Fibroblast of lung (primary cell): ENCODE results near the gene ZNF608. TPM values are rescaled to one million over a fixed set of nuclear protein-coding genes. Genes with fewer than 3 reads are reported as not detected.

Experiments used
- DNase-seq, 2 donors: peaks; one replicate each; pipeline versions ENCODE4 v3.0.0 to v3.0.0-alpha.2; 2010; ENCODE audit warnings: low read depth in 2 of 2
- H2AFZ ChIP-seq: 2 replicates; pipeline ENCODE4 v1.5.1; 2012; ENCODE audit warnings: low read length, control low read depth, inconsistent platforms
- H3K27ac ChIP-seq: 2 replicates; pipeline ENCODE4 v1.5.1; 2011; ENCODE audit warnings: low read length, control low read depth; ENCODE audit not compliant: insufficient read depth
- H3K27me3 ChIP-seq: 2 replicates; pipeline ENCODE4 v1.5.1; 2011; ENCODE audit warnings: mild to moderate bottlenecking, low read length; ENCODE audit not compliant: control insufficient read depth, insufficient read depth
- H3K36me3 ChIP-seq: 2 replicates; pipeline ENCODE4 v1.5.1; 2011; ENCODE audit warnings: low read length; ENCODE audit not compliant: control insufficient read depth, insufficient read depth
- H3K4me1 ChIP-seq: 2 replicates; pipeline ENCODE4 v1.5.1; 2011; ENCODE audit warnings: low read length; ENCODE audit not compliant: control insufficient read depth, insufficient read depth; ENCODE audit errors: extremely low read depth
- H3K4me2 ChIP-seq: 2 replicates; pipeline ENCODE4 v1.5.1; 2011; ENCODE audit warnings: low read length, control low read depth; ENCODE audit not compliant: insufficient read depth; ENCODE audit errors: extremely low read depth
- H3K4me3 ChIP-seq, 4 experiments: fragments of 200-600 bp in 1 of 4; sonication (generic) in 1 of 4; replicated peaks in 1 of 4; 2 replicates each; pipeline ENCODE4 v1.5.1; 2011 to 2016; ENCODE audit warnings: low read length in 4 of 4, low read depth in 3 of 4, mild to moderate bottlenecking in 3 of 4, control low read depth in 2 of 4, inconsistent platforms in 1 of 4, mixed read lengths in 1 of 4; ENCODE audit not compliant: insufficient read depth in 1 of 4; ENCODE audit errors: control extremely low read depth in 1 of 4
- H3K79me2 ChIP-seq: 2 replicates; pipeline ENCODE4 v1.5.1; 2012; ENCODE audit warnings: mild to moderate bottlenecking, low read length, inconsistent platforms; ENCODE audit not compliant: control insufficient read depth, insufficient read depth
- H3K9ac ChIP-seq: 2 replicates; pipeline ENCODE4 v1.5.1; 2011; ENCODE audit warnings: mild to moderate bottlenecking, low read length, control low read depth; ENCODE audit not compliant: insufficient read depth
- H3K9me3 ChIP-seq: 2 replicates; pipeline ENCODE4 v1.5.1; 2012; ENCODE audit warnings: low read depth, low read length; ENCODE audit not compliant: control insufficient read depth, insufficient read depth
- H4K20me1 ChIP-seq: 2 replicates; pipeline ENCODE4 v1.5.1; 2011; ENCODE audit warnings: low read length; ENCODE audit not compliant: control insufficient read depth, insufficient read depth; ENCODE audit errors: extremely low read depth
- CTCF ChIP-seq, 2 donors: IDR thresholded peaks in 1 of 2; conservative IDR thresholded peaks in 1 of 2; 1 replicate in 1 of 2; 2 replicates in 1 of 2; pipeline ENCODE4 v1.5.1; 2011 to 2012; ENCODE audit warnings: low read length in 2 of 2, control low read depth in 1 of 2, inconsistent platforms in 1 of 2, low read depth in 1 of 2, mild to moderate bottlenecking in 1 of 2
- EZH2 ChIP-seq: IDR thresholded peaks from 2 replicates; pipeline ENCODE4 v1.5.1; 2012; ENCODE audit warnings: low read length, control low read depth, mild to moderate bottlenecking; ENCODE audit errors: missing control alignments
- polyA plus RNA-seq, 2 donors: library from polyadenylated mRNA; depleted of rRNA in 1 of 2; stranded (reverse) in 1 of 2; unstranded in 1 of 2; fragments of >200 nt; gene quantifications; 2 replicates each; pipeline ENCODE4 v1.2.1, GENCODE V29; 2011 to 2012; ENCODE audit warnings: missing spikeins in 1 of 2
- total RNA-seq: library from RNA; depleted of rRNA; stranded (reverse); fragments of >200 nt; gene quantifications from 2 replicates; pipeline ENCODE4 v1.2.1, GENCODE V29; 2014

ZNF608 gene
- total and polyA plus RNA-seq, 2 donors (not counting 1 experiment from before 2014, with no cell fraction given) = 12.4 to 25.3 TPM

GRCh38 chr5:124789104-124789605 lies 42.7 kb upstream of the ZNF608 start:
- DNase-seq = no peak
- Histone ChIP-seq H3K4me3 (no peak overlapping the region), H3K27ac (no peak overlapping the region), H3K4me2 (no peak overlapping the region), H4K20me1 (no peaks in the 10 kb centered on the region), H2AFZ (no peak overlapping the region), H3K4me1 (no peaks in the 10 kb centered on the region), H3K9me3 (no peaks in the 10 kb centered on the region), H3K36me3 (no peaks in the 10 kb centered on the region), H3K27me3 (no peaks in the 10 kb centered on the region), H3K79me2 (no peaks in the 10 kb centered on the region), H3K9ac (no peak overlapping the region)
- TF ChIP-seq EZH2 (no peak), CTCF (conservative IDR thresholded peaks at IDR 0.05 in 1 of 2, IDR thresholded peaks at IDR 0.05 in 1 of 2; ENCODE audit: low read depth in 1 of 2, low read length in 2 of 2) (no peak)

- no peak overlapping the region for H2AFZ ChIP-seq
- H4K20me1 ChIP-seq = no peaks in the 10 kb centered on the region
- no peaks in the 10 kb centered on the region for H3K27me3 ChIP-seq
- H3K4me1 ChIP-seq = no peaks in the 10 kb centered on the region
- no peak overlapping the region for H3K9ac ChIP-seq
- H3K36me3 ChIP-seq = no peaks in the 10 kb centered on the region
- H3K27ac ChIP-seq = no peak overlapping the region
- no peak for TF ChIP-seq CTCF (conservative IDR thresholded peaks at IDR 0.05 in 1 of 2, IDR thresholded peaks at IDR 0.05 in 1 of 2; ENCODE audit: low read depth in 1 of 2, low read length in 2 of 2)
- no peak for TF ChIP-seq EZH2
- H3K9me3 ChIP-seq = no peaks in the 10 kb centered on the region
- H3K4me2 ChIP-seq = no peak overlapping the region
- peak; percentile 23 to 76 for DNase-seq
- H3K79me2 ChIP-seq = no peaks in the 10 kb centered on the region
- no peak overlapping the region for H3K4me3 ChIP-seq
Measured at GRCh38 chr5:124783794-124784193, 37.4 kb upstream of the ZNF608 start.

GRCh38 chr5:124783285-124783684 lies 36.8 kb upstream of the ZNF608 start:
- H3K27ac ChIP-seq = no peak overlapping the region
- no peak overlapping the region for H3K4me2 ChIP-seq
- no peaks in the 10 kb centered on the region for H3K4me1 ChIP-seq
- no peaks in the 10 kb centered on the region for H3K79me2 ChIP-seq
- no peaks in the 10 kb centered on the region for H4K20me1 ChIP-seq
- DNase-seq = no peak
- H2AFZ ChIP-seq = no peak overlapping the region
- no peaks in the 10 kb centered on the region for H3K9me3 ChIP-seq
- no peak for TF ChIP-seq EZH2
- TF ChIP-seq CTCF (conservative IDR thresholded peaks at IDR 0.05 in 1 of 2, IDR thresholded peaks at IDR 0.05 in 1 of 2; ENCODE audit: low read depth in 1 of 2, low read length in 2 of 2) = no peak
- H3K4me3 ChIP-seq = no peak overlapping the region
- no peaks in the 10 kb centered on the region for H3K27me3 ChIP-seq
- no peaks in the 10 kb centered on the region for H3K36me3 ChIP-seq
- H3K9ac ChIP-seq = no peak overlapping the region
